ENCODE data around the gene CAB39. TPM values are rescaled to one million over a fixed set of nuclear protein-coding genes. Genes with fewer than 3 reads are reported as not detected.
"Not testable (repeated sequence)": the region's sequence is repeated elsewhere in the genome, so short reads cannot be mapped to it uniquely, and the experiment has no call there.

Gene CAB39
- total RNA-seq, 2 experiments from 2014 or later: 128 to 129 TPM

DNA sequence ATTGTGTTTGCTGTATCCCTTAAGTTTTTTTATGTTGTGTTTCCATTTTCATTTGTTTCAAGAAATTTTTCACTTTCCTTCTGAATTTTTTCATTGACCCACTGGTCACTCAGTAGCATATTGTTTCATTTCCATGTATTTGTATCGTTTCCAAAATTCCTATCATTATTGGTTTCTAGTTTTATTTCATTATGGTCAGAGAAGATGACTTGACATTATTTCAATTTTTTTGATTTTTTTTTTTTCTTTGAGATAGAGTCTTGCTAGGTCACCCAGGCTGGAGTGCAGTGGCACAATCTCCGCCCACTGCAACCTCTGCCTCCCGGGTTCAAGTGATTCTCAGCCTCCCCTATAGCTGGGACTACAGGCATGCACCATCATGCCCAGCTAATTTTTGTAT, 11.3 kb upstream of the CAB39 start:
- Mint-ChIP-seq H3K9me3 (peaks cover 8% of the 10 kb centered on the region), H3K4me3 (no peak overlapping the region), H3K27me3 (no peaks in the 10 kb centered on the region), H3K36me3 (peaks cover 7% of the 10 kb centered on the region), H3K4me1 (ENCODE audit: low read depth) (peaks cover 8% of the 10 kb centered on the region), H3K27ac (no peak overlapping the region)
- POLR2A ChIA-PET: no interaction called here
- CTCF ChIA-PET: interaction anchor here (1.2 kb wide), 1 partner anchor 97 kb away, joined by 3 read pairs; no protein-coding TSS in a partner anchor
- intact Hi-C loops (cut with micrococcal nuclease): no loop called here
- DNase-seq: no peak

- H3K9me3 Mint-ChIP-seq; intact Hi-C loops (cut with micrococcal nuclease); CTCF ChIA-PET; H3K27ac Mint-ChIP-seq; DNase-seq; H3K36me3 Mint-ChIP-seq; H3K27me3 Mint-ChIP-seq; H3K4me3 Mint-ChIP-seq; H3K4me1 Mint-ChIP-seq (ENCODE audit: low read depth): not testable (repeated sequence)
- POLR2A ChIA-PET: interaction anchor here (0.7 kb wide), 1 partner anchor 10 kb away, joined by 3 read pairs; no protein-coding TSS in a partner anchor
These were observed 10.2 kb upstream of the CAB39 start for GRCh38 chr2:230702457-230702856.

GRCh38 chr2:230703514-230703913, 9.1 kb upstream of the CAB39 start:
- peaks cover 7% of the 10 kb centered on the region for H3K4me1 Mint-ChIP-seq (ENCODE audit: low read depth)
- H3K36me3 Mint-ChIP-seq: peaks cover 7% of the 10 kb centered on the region
- H3K27ac Mint-ChIP-seq: no peak overlapping the region
- peaks cover 8% of the 10 kb centered on the region for H3K9me3 Mint-ChIP-seq
- POLR2A ChIA-PET: interaction anchor here (0.8 kb wide), 1 partner anchor 25 kb away, joined by 3 read pairs; no protein-coding TSS in a partner anchor
- no peak overlapping the region for H3K4me3 Mint-ChIP-seq
- CTCF ChIA-PET: no interaction called here
- intact Hi-C loops (cut with micrococcal nuclease): no loop called here
- no peaks in the 10 kb centered on the region for H3K27me3 Mint-ChIP-seq
- no peak for DNase-seq

- Mint-ChIP-seq H3K27ac (no peak overlapping the region), H3K4me3 (no peak overlapping the region), H3K4me1 (ENCODE audit: low read depth) (peaks cover 7% of the 10 kb centered on the region), H3K27me3 (no peaks in the 10 kb centered on the region), H3K36me3 (peaks cover 7% of the 10 kb centered on the region), H3K9me3 (peaks cover 8% of the 10 kb centered on the region)
- intact Hi-C loops (cut with micrococcal nuclease): no loop called here
- POLR2A ChIA-PET: no interaction called here
- no peak for DNase-seq
- CTCF ChIA-PET: no interaction called here
These were observed 6.6 kb upstream of the CAB39 start for GRCh38 chr2:230706053-230706521.

DNA sequence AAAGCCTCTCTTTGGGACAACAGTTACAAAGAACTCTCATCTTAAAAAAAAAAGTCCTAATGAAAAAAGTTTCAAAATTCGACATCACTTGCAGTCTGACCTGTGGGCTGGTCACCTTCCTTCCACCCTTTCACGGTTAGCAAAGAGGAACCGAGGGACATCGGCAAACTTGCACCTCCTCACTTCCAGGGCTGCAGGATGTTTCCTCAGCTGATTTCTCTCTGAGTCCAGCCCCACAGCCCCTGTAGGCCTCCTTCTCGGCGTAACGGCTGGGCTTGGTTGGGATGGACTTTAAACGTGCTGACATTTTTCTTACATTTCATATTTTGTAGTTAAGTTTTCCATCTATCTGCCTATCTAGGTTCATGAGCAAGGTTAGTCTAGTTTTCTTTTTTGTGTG, 5.7 kb upstream of the CAB39 start:
- H3K27me3 Mint-ChIP-seq: no peaks in the 10 kb centered on the region
- peaks cover 8% of the 10 kb centered on the region for H3K9me3 Mint-ChIP-seq
- no peak overlapping the region for H3K27ac Mint-ChIP-seq
- DNase-seq: no peak
- intact Hi-C loops (cut with micrococcal nuclease): no loop called here
- peaks cover 5% of the 10 kb centered on the region for H3K36me3 Mint-ChIP-seq
- POLR2A ChIA-PET: interaction anchor here (1.0 kb wide), 1 partner anchor 30 kb away, joined by 3 read pairs; no protein-coding TSS in a partner anchor
- peaks cover 12% of the 10 kb centered on the region for H3K4me1 Mint-ChIP-seq (ENCODE audit: low read depth)
- CTCF ChIA-PET: no interaction called here
- H3K4me3 Mint-ChIP-seq: no peak overlapping the region

DNA sequence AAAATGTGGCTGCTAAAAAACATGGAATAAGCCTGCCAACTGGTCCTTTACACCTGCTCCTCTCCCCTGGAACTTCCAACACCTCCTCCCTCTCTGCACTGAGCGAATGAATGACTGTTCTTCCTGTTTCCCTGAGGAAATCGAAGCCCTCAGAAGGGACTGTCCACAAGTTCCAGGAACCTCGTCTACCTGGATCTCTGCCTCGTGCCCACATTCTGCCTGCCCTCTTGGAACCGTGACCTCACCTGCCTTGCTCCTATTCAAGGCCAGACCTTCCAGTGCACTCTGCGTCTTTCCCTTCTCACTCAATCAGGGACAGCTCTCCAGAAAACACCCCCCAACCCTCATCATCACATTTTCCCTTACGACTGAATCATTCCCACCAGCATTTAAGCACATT, 4.4 kb upstream of the CAB39 start:
- Mint-ChIP-seq H3K27ac (no peak overlapping the region), H3K36me3 (no peaks in the 10 kb centered on the region), H3K4me1 (ENCODE audit: low read depth) (peaks cover 17% of the 10 kb centered on the region), H3K9me3 (no peaks in the 10 kb centered on the region), H3K4me3 (no peak overlapping the region), H3K27me3 (no peaks in the 10 kb centered on the region)
- ChIA-PET POLR2A (no interaction called here), CTCF (no interaction called here)
- no peak for DNase-seq
- intact Hi-C loops (cut with micrococcal nuclease): no loop called here

- Mint-ChIP-seq H3K27ac (peak overlapping the region; percentile 30), H3K4me1 (ENCODE audit: low read depth) (peaks cover 29% of the 10 kb centered on the region), H3K36me3 (peaks cover 21% of the 10 kb centered on the region), H3K4me3 (peak overlapping the region; percentile 93), H3K9me3 (no peaks in the 10 kb centered on the region), H3K27me3 (no peaks in the 10 kb centered on the region)
- intact Hi-C loops (cut with micrococcal nuclease): loop anchor here (5.0 to 10.0 kb wide), 3 partner anchors 296 to 789 kb away; partner anchors contain the start of genes FBXO36, SP100, SP140 and TRIP12
- no peak for DNase-seq
- POLR2A ChIA-PET: interaction anchor here (5.8 kb wide), 1 partner anchor 52 kb away, joined by 67 read pairs; no protein-coding TSS in a partner anchor
- CTCF ChIA-PET: interaction anchor here (0.5 to 1.4 kb wide), 3 partner anchors 50 to 240 kb away, joined by 3 to 4 read pairs (median 3); no protein-coding TSS in a partner anchor
These were observed 1.4 kb upstream of the CAB39 start for GRCh38 chr2:230711224-230711623.

- peak; percentile 59 for DNase-seq
- Mint-ChIP-seq H3K4me3 (peak overlapping the region; percentile 87), H3K4me1 (ENCODE audit: low read depth) (peaks cover 44% of the 10 kb centered on the region), H3K36me3 (peaks cover 25% of the 10 kb centered on the region), H3K9me3 (no peaks in the 10 kb centered on the region), H3K27ac (peak overlapping the region; percentile 91), H3K27me3 (no peaks in the 10 kb centered on the region)
- CTCF ChIA-PET: interaction anchor here (0.5 to 3.9 kb wide), 33 partner anchors 9 to 646 kb away, joined by 3 to 76 read pairs (median 4); partner anchors contain the start of gene SP140
- intact Hi-C loops (cut with micrococcal nuclease): loop anchor here (1.0 to 10.0 kb wide), 6 partner anchors 10 to 791 kb away; partner anchors contain the start of genes FBXO36, SP100, SP140 and TRIP12
- POLR2A ChIA-PET: interaction anchor here (0.5 to 5.8 kb wide), 10 partner anchors 10 to 92 kb away, joined by 3 to 67 read pairs (median 8); no protein-coding TSS in a partner anchor
These were observed 891 bp downstream of the CAB39 start for GRCh38 chr2:230713331-230714135.

- ChIA-PET CTCF (interaction anchor here (0.5 to 3.9 kb wide), 33 partner anchors 8 to 647 kb away, joined by 3 to 76 read pairs (median 4); partner anchors contain the start of gene SP140), POLR2A (interaction anchor here (0.5 to 5.8 kb wide), 11 partner anchors 9 to 91 kb away, joined by 3 to 67 read pairs (median 6); no protein-coding TSS in a partner anchor)
- H3K36me3 Mint-ChIP-seq: peaks cover 25% of the 10 kb centered on the region
- no peaks in the 10 kb centered on the region for H3K9me3 Mint-ChIP-seq
- peaks cover 50% of the 10 kb centered on the region for H3K4me1 Mint-ChIP-seq (ENCODE audit: low read depth)
- peak overlapping the region; percentile 91 for H3K27ac Mint-ChIP-seq
- peak overlapping the region; percentile 87 for H3K4me3 Mint-ChIP-seq
- peak; percentile 51 for DNase-seq
- intact Hi-C loops (cut with micrococcal nuclease): loop anchor here (1.0 to 10.0 kb wide), 6 partner anchors 9 to 792 kb away; partner anchors contain the start of genes FBXO36, SP100, SP140 and TRIP12
- H3K27me3 Mint-ChIP-seq: no peaks in the 10 kb centered on the region
These were observed 1.5 kb downstream of the CAB39 start for GRCh38 chr2:230714136-230714480.

- peak overlapping the region; percentile 87 for H3K4me3 Mint-ChIP-seq
- intact Hi-C loops (cut with micrococcal nuclease): loop anchor here (5.0 to 10.0 kb wide), 2 partner anchors 37 to 300 kb away; partner anchors contain the start of gene SP100
- H3K4me1 Mint-ChIP-seq (ENCODE audit: low read depth): peaks cover 61% of the 10 kb centered on the region
- CTCF ChIA-PET: interaction anchor here (0.6 to 3.9 kb wide), 14 partner anchors 7 to 490 kb away, joined by 3 to 76 read pairs (median 4); partner anchors contain the start of gene SP140
- no peaks in the 10 kb centered on the region for H3K9me3 Mint-ChIP-seq
- DNase-seq: no peak
- peak overlapping the region; percentile 96 for H3K27ac Mint-ChIP-seq
- peaks cover 31% of the 10 kb centered on the region for H3K36me3 Mint-ChIP-seq
- H3K27me3 Mint-ChIP-seq: no peaks in the 10 kb centered on the region
- POLR2A ChIA-PET: interaction anchor here (2.3 to 5.8 kb wide), 2 partner anchors 56 to 79 kb away, joined by 22 to 67 read pairs; no protein-coding TSS in a partner anchor
These were observed 2.6 kb downstream of the CAB39 start for GRCh38 chr2:230715201-230715600.

GRCh38 chr2:230716588-230716987, 3.9 kb downstream of the CAB39 start:
- intact Hi-C loops (cut with micrococcal nuclease): loop anchor here (5.0 to 10.0 kb wide), 2 partner anchors 36 to 302 kb away; partner anchors contain the start of gene SP100
- peak overlapping the region; percentile 82 for H3K27ac Mint-ChIP-seq
- peak overlapping the region; percentile 23 for H3K4me3 Mint-ChIP-seq
- CTCF ChIA-PET: no interaction called here
- no peaks in the 10 kb centered on the region for H3K9me3 Mint-ChIP-seq
- H3K4me1 Mint-ChIP-seq (ENCODE audit: low read depth): peaks cover 71% of the 10 kb centered on the region
- H3K27me3 Mint-ChIP-seq: no peaks in the 10 kb centered on the region
- H3K36me3 Mint-ChIP-seq: peaks cover 40% of the 10 kb centered on the region
- DNase-seq: no peak
- POLR2A ChIA-PET: interaction anchor here (5.8 kb wide), 1 partner anchor 58 kb away, joined by 67 read pairs; no protein-coding TSS in a partner anchor

DNA sequence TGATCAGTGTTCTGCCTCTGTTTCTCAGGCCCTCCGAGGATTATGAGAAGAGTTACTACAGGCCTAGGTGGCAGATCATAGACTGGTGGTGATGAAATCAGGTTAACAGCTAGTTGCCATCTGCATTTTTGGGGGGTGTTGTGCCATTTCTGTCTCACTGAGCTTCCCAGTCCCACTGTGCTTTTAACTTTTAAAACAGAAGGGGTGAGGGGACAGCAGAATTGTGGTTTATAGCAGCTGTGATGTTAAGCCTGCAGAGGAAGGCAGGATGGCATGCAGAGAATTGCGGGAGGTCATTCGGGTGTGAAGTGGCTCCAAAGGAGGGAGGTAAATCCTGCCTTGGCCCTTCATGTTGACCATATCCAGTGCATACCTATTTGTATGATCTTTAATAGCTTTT, 5.0 kb downstream of the CAB39 start:
- H3K4me3 Mint-ChIP-seq: peak overlapping the region; percentile 65
- intact Hi-C loops (cut with micrococcal nuclease): loop anchor here (5.0 to 10.0 kb wide), 2 partner anchors 35 to 303 kb away; partner anchors contain the start of gene SP100
- ChIA-PET CTCF (interaction anchor here (1.5 kb wide), 1 partner anchor 107 kb away, joined by 4 read pairs; no protein-coding TSS in a partner anchor), POLR2A (no interaction called here)
- H3K27me3 Mint-ChIP-seq: no peaks in the 10 kb centered on the region
- peak overlapping the region; percentile 82 for H3K27ac Mint-ChIP-seq
- DNase-seq: no peak
- no peaks in the 10 kb centered on the region for H3K9me3 Mint-ChIP-seq
- peaks cover 46% of the 10 kb centered on the region for H3K36me3 Mint-ChIP-seq
- H3K4me1 Mint-ChIP-seq (ENCODE audit: low read depth): peaks cover 74% of the 10 kb centered on the region

Data from activated CD4-positive, alpha-beta memory T cell treated with anti-CD3 and anti-CD28 coated beads for 36 hours (primary cell).